ENCODE data around the gene GTPBP4. TPM values are rescaled to one million over a fixed set of nuclear protein-coding genes. Genes with fewer than 3 reads are reported as not detected.

GTPBP4 gene
- total RNA-seq, 1 donor from 2014 or later = 73.8 TPM

DNA sequence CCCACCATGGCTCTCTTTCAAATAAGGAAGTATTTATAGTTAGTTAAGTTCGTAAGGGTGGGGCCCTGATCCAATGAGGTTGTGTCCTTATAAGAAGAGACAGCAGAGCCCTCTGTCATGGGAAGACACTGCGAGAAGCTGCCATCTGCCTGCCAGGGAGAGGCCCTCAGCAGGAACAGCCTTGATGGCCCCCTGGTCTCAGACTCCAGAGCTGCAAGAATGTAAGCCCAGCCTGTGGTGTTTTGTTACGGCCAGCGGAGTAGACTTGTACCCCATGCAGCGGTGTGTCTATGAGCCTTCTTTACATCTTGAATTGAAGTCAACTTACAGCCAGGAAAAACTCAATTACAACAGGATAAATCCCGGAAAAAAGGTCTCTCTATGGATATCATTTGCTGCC is 42.5 kb upstream of the GTPBP4 start:
- CTCF ChIA-PET = no interaction called here
- POLR2A ChIA-PET = no interaction called here

DNA sequence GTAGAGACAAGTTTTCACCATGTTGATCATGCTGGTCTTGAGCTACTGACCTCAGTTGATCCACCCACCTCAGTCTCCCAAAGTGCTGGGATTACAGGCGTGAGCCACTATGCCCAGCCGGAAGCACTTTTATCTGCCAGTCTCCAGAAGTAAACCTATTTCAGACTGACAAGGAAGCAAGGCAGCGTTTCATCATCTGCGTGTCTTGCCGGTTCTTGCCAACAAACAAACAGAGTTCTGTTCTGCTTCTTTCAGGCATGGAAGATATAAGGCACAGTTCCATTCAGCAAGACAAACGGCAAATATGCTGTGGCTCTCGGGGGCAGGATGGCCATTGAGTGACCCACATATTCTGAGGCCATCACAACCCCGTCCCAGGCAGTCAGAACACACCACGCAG is 41.2 kb upstream of the GTPBP4 start:
- ChIA-PET CTCF (no interaction called here), POLR2A (interaction anchor here (0.8 kb wide), 1 partner anchor 39 kb away, joined by 3 read pairs; no protein-coding TSS in a partner anchor)
- Mint-ChIP-seq H3K27me3 (no peaks in the 10 kb centered on the region), H3K36me3 (ENCODE audit: low read depth) (no peaks in the 10 kb centered on the region), H3K27ac (no peak overlapping the region), H3K4me3 (no peak overlapping the region), H3K4me1 (peaks cover 23% of the 10 kb centered on the region), H3K9me3 (no peaks in the 10 kb centered on the region)
- TF ChIP-seq, protein P1, sequence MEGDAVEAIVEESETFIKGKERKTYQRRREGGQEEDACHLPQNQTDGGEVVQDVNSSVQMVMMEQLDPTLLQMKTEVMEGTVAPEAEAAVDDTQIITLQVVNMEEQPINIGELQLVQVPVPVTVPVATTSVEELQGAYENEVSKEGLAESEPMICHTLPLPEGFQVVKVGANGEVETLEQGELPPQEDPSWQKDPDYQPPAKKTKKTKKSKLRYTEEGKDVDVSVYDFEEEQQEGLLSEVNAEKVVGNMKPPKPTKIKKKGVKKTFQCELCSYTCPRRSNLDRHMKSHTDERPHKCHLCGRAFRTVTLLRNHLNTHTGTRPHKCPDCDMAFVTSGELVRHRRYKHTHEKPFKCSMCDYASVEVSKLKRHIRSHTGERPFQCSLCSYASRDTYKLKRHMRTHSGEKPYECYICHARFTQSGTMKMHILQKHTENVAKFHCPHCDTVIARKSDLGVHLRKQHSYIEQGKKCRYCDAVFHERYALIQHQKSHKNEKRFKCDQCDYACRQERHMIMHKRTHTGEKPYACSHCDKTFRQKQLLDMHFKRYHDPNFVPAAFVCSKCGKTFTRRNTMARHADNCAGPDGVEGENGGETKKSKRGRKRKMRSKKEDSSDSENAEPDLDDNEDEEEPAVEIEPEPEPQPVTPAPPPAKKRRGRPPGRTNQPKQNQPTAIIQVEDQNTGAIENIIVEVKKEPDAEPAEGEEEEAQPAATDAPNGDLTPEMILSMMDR (IDR thresholded peaks at IDR 0.05) = no peak
- no peak for ATAC-seq (ENCODE audit: low read depth)
- intact Hi-C loops (cut with micrococcal nuclease) = no loop called here
- DNase-seq = no peak

More for the DNA sequence above, 42.5 kb upstream of the GTPBP4 start:
- peaks cover 23% of the 10 kb centered on the region for H3K4me1 Mint-ChIP-seq
- no peak overlapping the region for H3K4me3 Mint-ChIP-seq
- DNase-seq = no peak
- H3K27ac Mint-ChIP-seq = no peak overlapping the region
- no peaks in the 10 kb centered on the region for H3K27me3 Mint-ChIP-seq
- H3K9me3 Mint-ChIP-seq = no peaks in the 10 kb centered on the region
- intact Hi-C loops (cut with micrococcal nuclease) = no loop called here
- TF ChIP-seq, protein P1 (IDR thresholded peaks at IDR 0.05) = no peak
- no peaks in the 10 kb centered on the region for H3K36me3 Mint-ChIP-seq (ENCODE audit: low read depth)
- ATAC-seq (ENCODE audit: low read depth) = no peak

DNA sequence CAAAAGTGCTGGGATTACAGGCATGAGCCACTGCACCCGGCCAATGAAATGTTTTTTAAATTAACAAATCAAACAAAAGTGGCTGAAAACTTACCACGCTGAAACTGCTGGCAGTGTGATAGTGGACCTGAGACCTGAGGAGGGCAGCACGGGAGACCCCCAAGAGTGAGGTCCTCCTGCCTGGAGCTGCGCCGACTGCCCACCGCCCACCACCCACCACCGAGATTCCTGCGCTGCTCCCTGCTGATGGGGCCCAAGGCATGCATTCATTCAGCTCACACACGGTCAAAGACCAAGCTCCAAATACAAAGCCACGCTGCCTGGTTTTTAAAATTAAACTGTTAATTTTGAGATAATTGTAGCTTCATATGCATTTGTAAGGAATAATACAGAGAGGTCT is 40.4 kb upstream of the GTPBP4 start:
- Mint-ChIP-seq H3K4me3 (no peak overlapping the region), H3K9me3 (no peaks in the 10 kb centered on the region), H3K4me1 (peaks cover 23% of the 10 kb centered on the region), H3K27me3 (no peaks in the 10 kb centered on the region), H3K36me3 (ENCODE audit: low read depth) (no peaks in the 10 kb centered on the region), H3K27ac (no peak overlapping the region)
- intact Hi-C loops (cut with micrococcal nuclease) = no loop called here
- POLR2A ChIA-PET = interaction anchor here (1.3 kb wide), 1 partner anchor 16 kb away, joined by 4 read pairs; the partner anchor contains the start of gene LARP4B
- TF ChIP-seq, protein P1 (IDR thresholded peaks at IDR 0.05) = no peak
- ATAC-seq (ENCODE audit: low read depth) (no peak), DNase-seq (no peak)
- CTCF ChIA-PET = no interaction called here

DNA sequence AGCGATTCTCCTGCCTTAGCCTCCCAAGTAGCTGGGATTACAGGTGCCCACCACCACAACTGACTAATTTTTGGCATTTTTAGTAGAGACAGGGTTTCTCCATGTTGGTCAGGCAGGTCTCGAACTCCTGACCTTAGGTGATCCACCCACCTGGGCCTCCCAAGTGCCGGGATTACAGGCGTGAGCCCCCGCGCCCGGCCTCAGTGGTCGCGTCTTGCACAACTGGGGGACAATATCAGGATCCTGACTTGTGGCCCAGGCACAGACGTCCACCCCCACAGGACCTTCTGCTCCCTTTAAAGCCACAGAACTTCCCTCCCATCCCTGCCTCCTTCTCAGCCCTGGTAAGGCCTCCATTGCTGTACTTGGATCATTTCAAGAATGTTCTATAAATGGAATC is 39.9 kb upstream of the GTPBP4 start:
- intact Hi-C loops (cut with micrococcal nuclease) = no loop called here
- Mint-ChIP-seq H3K27me3 (no peaks in the 10 kb centered on the region), H3K4me1 (peaks cover 20% of the 10 kb centered on the region), H3K9me3 (no peaks in the 10 kb centered on the region), H3K27ac (no peak overlapping the region), H3K4me3 (no peak overlapping the region), H3K36me3 (ENCODE audit: low read depth) (no peaks in the 10 kb centered on the region)
- ChIA-PET CTCF (no interaction called here), POLR2A (interaction anchor here (1.3 kb wide), 1 partner anchor 17 kb away, joined by 4 read pairs; the partner anchor contains the start of gene LARP4B)
- no peak for ATAC-seq (ENCODE audit: low read depth)
- TF ChIP-seq, protein P1 (IDR thresholded peaks at IDR 0.05) = no peak
- DNase-seq = no peak

DNA sequence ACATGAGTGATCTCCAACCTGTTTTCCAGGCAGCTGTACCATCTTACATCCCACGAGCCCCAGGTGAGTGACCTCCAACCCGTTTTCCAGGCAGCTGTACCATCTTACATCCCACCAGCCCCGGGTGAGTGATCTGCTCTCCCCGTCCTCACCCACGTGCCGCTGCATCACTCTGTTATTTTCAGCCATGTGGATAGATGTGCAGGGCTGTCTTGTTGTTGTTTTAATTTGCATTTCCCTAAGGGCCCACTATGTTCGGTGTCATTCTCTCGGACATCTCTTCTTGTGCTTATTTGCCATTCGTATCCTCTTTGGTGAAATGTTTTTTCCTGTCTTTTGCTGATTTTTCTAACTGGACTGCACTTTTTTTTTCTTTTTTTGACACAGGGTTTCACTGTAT is 38.8 kb upstream of the GTPBP4 start:
- intact Hi-C loops (cut with micrococcal nuclease) = no loop called here
- no peak for ATAC-seq (ENCODE audit: low read depth)
- TF ChIP-seq, protein P1 (IDR thresholded peaks at IDR 0.05) = no peak
- Mint-ChIP-seq H3K9me3 (no peaks in the 10 kb centered on the region), H3K27me3 (peaks cover 3% of the 10 kb centered on the region), H3K36me3 (ENCODE audit: low read depth) (no peaks in the 10 kb centered on the region), H3K27ac (no peak overlapping the region), H3K4me1 (peaks cover 9% of the 10 kb centered on the region), H3K4me3 (no peak overlapping the region)
- no peak for DNase-seq
- POLR2A ChIA-PET = interaction anchor here (0.6 to 1.3 kb wide), 2 partner anchors 18 to 99 kb away, joined by 3 to 4 read pairs; partner anchors contain the start of gene LARP4B
- CTCF ChIA-PET = no interaction called here
